Hematopoietic multipotent progenitor cell treated with erythropoietin and hydrocortisone succinate and interleukin-3 and kit ligand, for 17 days (in vitro differentiated cells): ENCODE measurements around the gene MACROD1.

ENCODE experiments used
- DNase-seq: peaks from one replicate; pipeline ENCODE4 v3.0.0-alpha.2; 2015; ENCODE audit warnings: low spot score

MACROD1 gene

GRCh38 chr11:64092761-64093136, 73.2 kb downstream of the MACROD1 start:
- DNase-seq, result no peak

GRCh38 chr11:64092111-64092760, 73.7 kb downstream of the MACROD1 start:
- no peak for DNase-seq

DNA sequence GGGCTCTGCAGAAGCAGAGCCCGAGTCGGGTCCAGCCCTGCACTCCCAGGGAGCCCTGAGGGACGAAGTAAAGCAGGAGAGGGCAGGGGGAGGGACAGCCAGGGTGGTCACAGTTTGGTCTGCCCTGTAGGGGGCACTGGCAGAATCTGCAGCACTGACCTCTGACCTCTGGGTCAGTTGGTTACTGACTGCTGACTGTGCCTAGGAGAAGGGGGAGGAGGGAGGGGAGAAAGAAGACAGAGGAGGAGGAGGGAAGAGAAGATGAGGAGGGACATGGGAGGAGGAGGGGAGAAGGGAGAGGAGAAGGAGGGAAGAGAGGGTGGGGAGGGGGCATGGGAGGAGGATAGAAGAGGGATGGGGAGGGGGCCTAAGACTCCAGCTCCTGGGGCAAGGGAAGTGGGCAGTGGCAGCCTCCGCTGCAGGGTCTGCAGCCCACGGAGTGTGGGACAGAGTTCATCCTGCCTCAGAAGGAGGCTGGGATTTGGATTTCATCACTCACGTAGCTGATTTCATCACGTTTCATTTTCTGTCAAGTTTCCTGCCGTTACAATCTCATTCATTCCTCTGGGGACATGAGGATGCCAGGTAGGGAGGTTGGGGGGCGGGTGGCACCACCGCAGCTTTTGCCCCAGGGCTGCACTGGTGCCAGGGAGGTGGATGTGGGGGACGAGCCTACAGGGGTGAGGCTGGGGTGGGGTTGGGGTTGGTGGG, 75.0 kb downstream of the MACROD1 start:
- DNase-seq, result no peak

- DNase-seq, result no peak
These were observed 75.8 kb downstream of the MACROD1 start for GRCh38 chr11:64089915-64090805.

DNA sequence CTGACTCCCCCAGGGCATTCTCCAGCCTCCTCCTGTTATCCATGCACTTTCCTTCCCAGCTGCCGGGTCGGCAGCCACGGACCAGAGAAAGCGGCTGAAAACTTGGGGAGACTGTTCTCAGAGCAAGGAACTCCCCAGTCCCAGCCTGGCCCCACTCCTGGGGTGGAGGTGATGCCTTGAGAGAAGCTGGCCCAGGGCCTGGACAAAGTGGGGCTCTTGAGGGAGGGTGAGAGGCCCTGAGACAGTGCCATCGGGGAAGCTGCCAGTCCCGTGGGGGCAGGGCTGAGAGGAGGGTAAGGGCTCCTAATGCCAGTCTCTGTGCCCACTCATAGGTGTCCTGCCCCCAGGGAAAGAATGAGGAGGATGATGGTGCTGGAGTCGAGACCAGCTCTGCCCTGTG, 76.4 kb downstream of the MACROD1 start:
- no peak for DNase-seq

DNA sequence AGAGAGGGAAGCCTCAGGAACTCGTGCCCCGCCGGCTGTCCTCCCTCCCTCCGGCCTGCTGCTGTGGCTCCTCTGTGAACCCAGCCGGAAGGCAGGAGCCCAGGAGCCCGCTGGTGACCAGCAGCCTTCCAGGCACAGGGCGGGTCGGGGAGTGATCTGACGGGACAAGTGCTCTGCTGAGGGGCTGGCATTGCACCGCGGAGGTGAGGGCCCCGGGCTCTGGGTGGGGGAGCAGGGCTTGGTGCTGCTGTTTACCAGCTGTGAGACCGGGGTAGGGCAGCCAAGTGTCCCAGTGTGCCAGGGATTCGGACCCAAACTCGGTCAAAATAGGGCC, 76.9 kb downstream of the MACROD1 start:
- no peak for DNase-seq

DNA sequence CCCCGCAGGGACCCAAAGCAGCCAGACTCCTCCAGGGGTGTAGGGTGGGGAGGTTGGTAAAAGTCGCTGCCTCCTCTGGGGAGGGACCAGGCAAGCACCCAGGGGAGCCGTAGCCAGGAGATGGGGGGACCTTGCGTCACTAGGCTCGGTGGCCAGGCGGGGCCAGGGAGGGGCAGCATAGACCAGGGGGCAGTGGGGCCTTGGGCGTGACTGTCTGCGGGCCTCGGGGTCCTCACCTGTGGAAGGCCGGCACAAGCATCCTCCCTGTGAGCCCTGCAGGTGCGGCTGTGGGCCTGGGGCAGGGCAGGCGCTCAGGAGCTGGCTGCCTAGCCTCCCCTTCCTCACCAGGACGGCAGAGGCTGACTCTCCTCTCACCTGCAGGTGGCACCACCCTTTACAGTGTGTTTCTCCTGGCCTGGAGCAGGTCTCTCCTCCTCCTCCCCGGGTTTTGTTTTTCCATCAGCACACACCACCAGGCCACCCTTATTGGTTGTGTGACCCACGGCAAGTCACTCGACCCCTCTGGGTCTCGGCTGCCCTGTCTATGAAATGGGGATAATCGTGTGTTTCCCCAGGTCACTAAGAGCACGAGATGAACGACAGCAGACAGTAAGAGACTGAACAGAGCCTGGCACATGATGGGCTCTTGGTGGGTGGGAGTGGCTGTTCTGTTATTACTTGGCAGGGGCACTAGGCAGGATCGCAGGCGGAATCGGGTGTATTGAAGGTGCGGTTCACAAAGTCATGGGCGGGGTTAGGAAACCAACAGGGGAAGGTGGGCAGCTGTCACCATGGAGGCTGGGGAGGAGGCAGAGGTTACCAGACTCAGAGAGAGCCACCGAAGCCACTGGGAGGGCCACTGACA, 77.5 kb downstream of the MACROD1 start:
- DNase-seq, result no peak

GRCh38 chr11:64086258-64087123, 79.4 kb downstream of the MACROD1 start:
- no peak for DNase-seq

- no peak for DNase-seq
These were observed 80.0 kb downstream of the MACROD1 start for GRCh38 chr11:64085906-64086257.

DNA sequence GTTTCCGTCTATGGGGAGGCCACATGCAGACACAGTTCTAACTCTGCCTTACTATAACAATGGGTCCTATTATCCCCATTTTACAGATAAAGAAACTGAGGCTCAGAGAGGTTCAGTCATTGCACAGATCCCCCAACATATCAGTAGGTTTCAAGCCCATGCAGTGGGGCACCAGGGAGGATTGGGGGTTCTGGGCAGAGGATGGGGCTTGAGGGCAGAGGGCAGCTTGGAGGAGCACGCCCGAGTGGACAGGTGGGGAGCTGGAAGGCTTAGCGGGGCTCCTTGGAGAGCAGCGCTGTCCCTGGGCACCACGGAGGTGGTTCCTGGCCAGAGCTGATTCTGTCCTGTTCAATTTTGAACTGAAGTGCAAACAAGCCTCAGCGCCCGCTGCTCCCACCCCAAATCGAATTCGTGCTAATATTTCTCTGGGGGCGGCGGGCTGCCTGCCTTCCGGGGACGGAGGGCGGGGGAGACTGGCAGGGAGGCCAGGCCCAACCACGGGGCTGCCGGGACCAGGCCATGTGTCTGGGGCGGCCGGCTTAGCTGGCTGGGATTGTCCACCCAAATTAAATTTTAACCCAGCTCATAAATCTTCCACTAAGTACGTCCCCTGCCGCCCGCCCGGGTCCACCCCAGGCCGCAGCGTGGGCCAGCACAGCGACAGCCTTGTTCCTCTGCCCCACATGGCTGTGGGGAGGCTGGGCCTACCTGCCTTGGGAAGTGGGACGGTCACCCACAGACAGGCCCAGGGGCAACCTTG, 80.8 kb downstream of the MACROD1 start:
- DNase-seq, result no peak

GRCh38 chr11:64084146-64084950, 81.6 kb downstream of the MACROD1 start:
- no peak for DNase-seq

- DNase-seq, result no peak
These were observed 82.4 kb downstream of the MACROD1 start for GRCh38 chr11:64083398-64084080.

DNA sequence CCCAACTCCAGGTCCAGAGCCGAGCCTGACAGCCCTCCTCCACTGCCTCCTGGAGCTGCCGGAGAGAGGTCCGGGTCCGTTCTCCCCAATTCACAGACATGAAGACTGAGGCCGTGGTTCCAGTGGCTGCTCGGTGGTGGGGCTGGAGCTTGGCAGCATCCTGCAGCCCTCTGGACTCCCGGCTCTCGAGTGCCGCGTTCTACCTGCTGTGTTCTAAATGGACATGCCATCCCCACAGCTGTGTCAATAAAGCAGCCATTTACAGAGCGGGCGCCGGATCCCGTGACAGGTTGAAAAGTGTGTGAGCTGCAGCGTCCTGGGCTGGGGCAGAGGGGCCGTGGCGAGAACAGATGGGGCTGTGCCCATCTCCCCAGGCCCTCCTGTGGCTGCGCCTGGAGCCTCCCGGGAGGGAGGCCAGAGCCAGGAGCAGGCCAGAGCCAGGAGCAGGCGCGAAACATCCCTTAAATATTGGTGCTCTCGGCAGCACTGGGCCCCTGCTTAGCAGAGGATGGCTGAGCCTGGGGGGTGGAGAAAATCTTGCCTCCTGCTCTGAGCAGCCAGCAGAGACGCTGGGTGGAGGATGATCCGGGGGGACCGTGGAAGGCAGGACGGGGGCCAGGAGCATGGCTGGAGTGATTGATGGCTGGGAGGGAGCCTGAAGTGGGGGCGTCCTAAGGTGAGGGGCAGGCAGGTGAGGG, 84.0 kb downstream of the MACROD1 start:
- DNase-seq, result no peak

- DNase-seq, result no peak
These were observed 85.5 kb downstream of the MACROD1 start for GRCh38 chr11:64080390-64080789.

GRCh38 chr11:64078905-64079304, 87.0 kb downstream of the MACROD1 start:
- DNase-seq, result no peak

- DNase-seq, result no peak
These were observed 87.6 kb downstream of the MACROD1 start for GRCh38 chr11:64078284-64078683.

- DNase-seq, result no peak
These were observed 88.3 kb downstream of the MACROD1 start for GRCh38 chr11:64077607-64078006.

DNA sequence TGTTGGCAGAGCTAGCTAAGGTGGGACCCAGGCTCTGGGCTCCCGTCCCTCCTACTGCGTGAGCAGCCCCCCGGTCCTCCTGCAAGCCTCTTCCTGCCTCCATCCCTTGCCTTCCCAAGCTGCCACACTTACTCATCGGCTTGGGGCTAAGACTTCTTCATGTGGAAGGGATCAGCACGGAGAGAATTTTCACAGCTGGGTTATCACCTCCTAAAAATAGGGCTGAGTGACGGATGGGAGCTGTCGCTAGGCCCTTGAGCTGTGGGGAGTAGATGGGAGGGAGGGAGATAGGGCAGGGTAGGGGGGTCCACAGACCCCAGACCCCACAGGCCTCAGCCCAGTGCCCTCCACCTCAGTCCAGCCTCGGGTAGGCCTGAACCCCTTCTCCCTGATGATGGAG, 89.2 kb downstream of the MACROD1 start:
- DNase-seq, result no peak
